SU-DHL-6 (cell line): ENCODE data around the gene PIBF1.

Source experiments
- H2AFZ ChIP-seq: fragments of 200-600 bp; sonication (generic); 2 replicates; pipeline ENCODE4 v1.6.1; 2014; ENCODE audit warnings: low read depth, mild to moderate bottlenecking, moderate library complexity, mixed read lengths, antibody characterized with exemption, low read length; ENCODE audit not compliant: severe bottlenecking
- H3F3A ChIP-seq: fragments of 200-600 bp; shearing (Covaris generic); 2 replicates; pipeline ENCODE4 v1.6.0; 2016; ENCODE audit warnings: antibody characterized with exemption, mild to moderate bottlenecking; ENCODE audit not compliant: insufficient read depth
- H3K27ac ChIP-seq: fragments of 200-600 bp; sonication (generic); 2 replicates; pipeline ENCODE4 v1.5.1; 2016; ENCODE audit warnings: low read depth, mild to moderate bottlenecking, low read length, moderate library complexity, mixed read lengths
- H3K27me3 ChIP-seq: fragments of 200-600 bp; sonication (generic), shearing (Covaris generic); 2 replicates; pipeline ENCODE4 v1.6.0; 2014; ENCODE audit warnings: mild to moderate bottlenecking, low read length
- H3K36me3 ChIP-seq: fragments of 200-600 bp; sonication (generic); 2 replicates; pipeline ENCODE4 v1.6.1; 2014; ENCODE audit warnings: mild to moderate bottlenecking, low read length, mixed read lengths
- H3K4me2 ChIP-seq: fragments of 300-600, 200-600 bp; shearing (Covaris generic), sonication (generic); 2 replicates; pipeline ENCODE4 v1.6.0; 2014; ENCODE audit warnings: low read length, low read depth, mild to moderate bottlenecking; ENCODE audit not compliant: poor library complexity, severe bottlenecking
- H3K4me3 ChIP-seq: fragments of 200-600 bp; sonication (generic); 2 replicates; pipeline ENCODE4 v1.5.1; 2014; ENCODE audit warnings: antibody characterized with exemption, low read length, mild to moderate bottlenecking, mixed read lengths; ENCODE audit not compliant: insufficient read depth, poor library complexity, severe bottlenecking
- H3K79me2 ChIP-seq: fragments of 200-600 bp; sonication (generic); 2 replicates; pipeline ENCODE4 v1.6.1; 2014; ENCODE audit warnings: mild to moderate bottlenecking, low read length, moderate library complexity; ENCODE audit not compliant: insufficient read depth
- H3K9ac ChIP-seq: fragments of 200-600 bp; sonication (generic); 2 replicates; pipeline ENCODE4 v1.7.0; 2014; ENCODE audit warnings: mild to moderate bottlenecking, low read length
- H3K9me2 ChIP-seq: fragments of 200-600 bp; sonication (generic); replicated peaks from 2 replicates; pipeline ENCODE4 v1.6.1; 2014; ENCODE audit warnings: low read length; ENCODE audit not compliant: insufficient read depth
- H3K9me3 ChIP-seq: fragments of 200-600 bp; sonication (generic); 2 replicates; pipeline ENCODE4 v1.6.1; 2014; ENCODE audit warnings: low read length, mixed read lengths; ENCODE audit not compliant: insufficient read depth
- H4K20me1 ChIP-seq: fragments of 200-600 bp; sonication (generic); 2 replicates; pipeline ENCODE4 v1.6.1; 2014; ENCODE audit warnings: low read depth, mild to moderate bottlenecking, antibody characterized with exemption, low read length, moderate library complexity, mixed read lengths
- CTCF ChIP-seq: fragments of 200-600 bp; sonication (generic); IDR thresholded peaks from one replicate; pipeline ENCODE4 v1.5.1; 2017; ENCODE audit warnings: antibody characterized with exemption, mild to moderate bottlenecking, low read length, moderate library complexity; ENCODE audit not compliant: insufficient read depth, poor library complexity, severe bottlenecking
- EZH2phosphoT487 ChIP-seq: fragments of 200-600 bp; sonication (generic), shearing (Covaris generic); conservative IDR thresholded peaks from 2 replicates; pipeline ENCODE4 v1.6.1; 2018; ENCODE audit warnings: mild to moderate bottlenecking, antibody characterized with exemption, low read length, moderate library complexity, mixed read lengths

The PIBF1 gene

GRCh38 chr13:73039201-73040108, 257.5 kb downstream of the PIBF1 start:
- Histone ChIP-seq H3K36me3 (no peaks in the 10 kb centered on the region), H3K4me3 (no peak overlapping the region), H3K27me3 (no peaks in the 10 kb centered on the region), H4K20me1 (no peaks in the 10 kb centered on the region), H3K9ac (no peak overlapping the region), H3F3A (no peaks in the 10 kb centered on the region), H2AFZ (no peak overlapping the region), H3K4me2 (no peak overlapping the region), H3K9me2 (no peaks in the 10 kb centered on the region), H3K9me3 (no peaks in the 10 kb centered on the region), H3K27ac (no peak overlapping the region), H3K79me2 (no peaks in the 10 kb centered on the region)
- TF ChIP-seq CTCF (no peak), EZH2phosphoT487 (no peak)

GRCh38 chr13:73040484-73040883, 258.6 kb downstream of the PIBF1 start:
- Histone ChIP-seq H3K4me2 (no peak overlapping the region), H3K36me3 (no peaks in the 10 kb centered on the region), H3K27me3 (no peaks in the 10 kb centered on the region), H3K9ac (no peak overlapping the region), H3K4me3 (no peak overlapping the region), H3F3A (no peaks in the 10 kb centered on the region), H4K20me1 (no peaks in the 10 kb centered on the region), H2AFZ (no peak overlapping the region), H3K79me2 (no peaks in the 10 kb centered on the region), H3K9me2 (no peaks in the 10 kb centered on the region), H3K9me3 (no peaks in the 10 kb centered on the region), H3K27ac (no peak overlapping the region)
- TF ChIP-seq EZH2phosphoT487, result no peak
- TF ChIP-seq CTCF, result no peak

GRCh38 chr13:73040968-73041596, 259.1 kb downstream of the PIBF1 start:
- H2AFZ ChIP-seq, result no peak overlapping the region

More at GRCh38 chr13:73040968-73041596, 259.1 kb downstream of the PIBF1 start:
- no peak overlapping the region for H3K4me3 ChIP-seq
- no peaks in the 10 kb centered on the region for H3K27me3 ChIP-seq
- no peaks in the 10 kb centered on the region for H3K9me2 ChIP-seq
- H3K79me2 ChIP-seq, result no peaks in the 10 kb centered on the region
- no peak overlapping the region for H3K27ac ChIP-seq
- H3F3A ChIP-seq, result no peaks in the 10 kb centered on the region
- H3K9ac ChIP-seq, result no peak overlapping the region
- H4K20me1 ChIP-seq, result no peaks in the 10 kb centered on the region
- no peaks in the 10 kb centered on the region for H3K9me3 ChIP-seq
- H3K36me3 ChIP-seq, result no peaks in the 10 kb centered on the region
- TF ChIP-seq EZH2phosphoT487 (no peak), CTCF (no peak)
- H3K4me2 ChIP-seq, result no peak overlapping the region
